Type B pancreatic cell (in vitro differentiated cells): ENCODE data around the gene HMG20A. TPM values are rescaled to one million over a fixed set of nuclear protein-coding genes. Genes with fewer than 3 reads are reported as not detected.
A peak's percentile ranks its signal among the peaks of the same experiment; 100 is the strongest.

Experiments
- DNase-seq: peaks from one replicate; pipeline ENCODE4 v3.0.0; 2021; ENCODE audit warnings: mixed read lengths; ENCODE audit not compliant: unreplicated experiment; ENCODE audit errors: extremely low spot score
- H3K27ac Mint-ChIP-seq: 2 replicates; pipeline ENCODE4 v1.8.0; 2021; ENCODE audit warnings: mild to moderate bottlenecking, mixed read lengths
- H3K27me3 Mint-ChIP-seq: 2 replicates; pipeline ENCODE4 v1.8.0; 2021; ENCODE audit warnings: mixed read lengths
- H3K36me3 Mint-ChIP-seq: 2 replicates; pipeline ENCODE4 v1.8.0; 2021; ENCODE audit warnings: mixed read lengths
- H3K4me1 Mint-ChIP-seq: one replicate; pipeline ENCODE4 v1.8.0; 2021; ENCODE audit warnings: mixed read lengths; ENCODE audit not compliant: unreplicated experiment
- H3K4me3 Mint-ChIP-seq: 2 replicates; pipeline ENCODE4 v1.8.0; 2021; ENCODE audit warnings: mild to moderate bottlenecking, mixed read lengths
- H3K9me3 Mint-ChIP-seq: 2 replicates; pipeline ENCODE4 v1.8.0; 2021; ENCODE audit warnings: mixed read lengths
- CTCF ChIP-seq: fragments of 200-600 bp; sonication (generic); conservative IDR thresholded peaks from 2 replicates; pipeline ENCODE4 v1.5.0; 2021; ENCODE audit warnings: antibody characterized with exemption, mild to moderate bottlenecking
- total RNA-seq: library from RNA; stranded (reverse); gene quantifications from 2 replicates; pipeline ENCODE4 v1.2.1, GENCODE V29; 2021; ENCODE audit warnings: low replicate concordance

HMG20A gene
- total RNA-seq, 1 donor from 2014 or later = 48.7 TPM

DNA sequence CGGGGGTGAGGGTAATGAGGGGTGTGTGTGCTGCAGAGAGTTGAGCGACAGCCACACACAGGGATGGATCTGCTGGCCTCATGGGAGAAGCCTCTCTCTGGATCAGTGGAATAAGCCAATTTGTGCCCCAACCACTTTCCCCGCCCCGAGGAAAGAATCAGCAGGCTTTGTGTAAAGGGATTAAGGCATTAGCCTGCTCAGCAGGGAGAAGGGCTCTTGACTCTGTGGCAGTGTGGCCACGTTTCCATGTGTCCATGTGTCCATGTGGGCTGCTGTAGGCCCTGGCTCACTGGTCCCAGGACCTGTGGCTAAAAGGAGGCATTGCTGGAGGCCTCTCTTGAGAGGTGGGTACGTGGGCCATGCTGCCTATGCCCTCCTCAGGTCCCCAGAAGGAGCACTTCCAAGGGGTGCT lies 104.7 kb downstream of the HMG20A start:
- no peak overlapping the region for H3K27ac Mint-ChIP-seq
- DNase-seq = no peak
- TF ChIP-seq CTCF = no peak
- no peaks in the 10 kb centered on the region for H3K36me3 Mint-ChIP-seq
- no peaks in the 10 kb centered on the region for H3K9me3 Mint-ChIP-seq
- no peaks in the 10 kb centered on the region for H3K27me3 Mint-ChIP-seq
- H3K4me3 Mint-ChIP-seq = no peak overlapping the region
- peaks cover 18% of the 10 kb centered on the region for H3K4me1 Mint-ChIP-seq

GRCh38 chr15:77525907-77526594 lies 105.4 kb downstream of the HMG20A start:
- no peaks in the 10 kb centered on the region for H3K9me3 Mint-ChIP-seq
- H3K4me1 Mint-ChIP-seq = peaks cover 24% of the 10 kb centered on the region
- DNase-seq = no peak
- peak overlapping the region; percentile 69 for H3K27ac Mint-ChIP-seq
- TF ChIP-seq CTCF = no peak
- H3K4me3 Mint-ChIP-seq = peak overlapping the region; percentile 12
- no peaks in the 10 kb centered on the region for H3K27me3 Mint-ChIP-seq
- no peaks in the 10 kb centered on the region for H3K36me3 Mint-ChIP-seq

DNA sequence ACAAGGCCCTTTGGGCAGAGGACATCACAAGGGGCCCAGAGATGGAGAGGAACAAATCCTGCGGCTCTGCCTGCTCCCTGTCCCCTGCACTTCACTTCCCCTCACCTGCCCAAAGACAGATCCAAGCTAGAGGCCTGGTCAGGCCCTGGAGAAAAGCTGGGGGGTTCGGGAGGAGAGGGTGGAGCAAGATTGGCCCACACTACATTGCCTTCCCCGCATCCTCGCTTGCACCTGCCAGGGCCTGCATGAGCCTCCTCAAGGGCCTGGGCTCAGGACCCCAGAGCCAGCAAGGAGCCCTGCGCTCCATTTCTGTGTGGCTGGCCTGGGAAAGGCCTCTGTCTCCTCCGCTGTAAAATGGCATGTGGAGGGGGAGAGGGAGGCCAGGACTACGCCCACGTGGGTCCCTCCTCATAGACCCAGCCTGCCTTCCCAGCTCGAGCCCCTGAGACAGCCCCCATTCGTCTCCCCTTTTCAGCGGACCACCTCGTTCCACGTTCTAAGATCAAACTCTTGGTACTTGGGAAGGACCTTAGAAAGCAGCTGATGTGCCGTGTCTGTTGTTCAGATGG lies 106.0 kb downstream of the HMG20A start:
- peaks cover 24% of the 10 kb centered on the region for H3K4me1 Mint-ChIP-seq
- peak overlapping the region; percentile 57 for H3K4me3 Mint-ChIP-seq
- no peak for TF ChIP-seq CTCF
- no peaks in the 10 kb centered on the region for H3K27me3 Mint-ChIP-seq
- no peaks in the 10 kb centered on the region for H3K9me3 Mint-ChIP-seq
- no peaks in the 10 kb centered on the region for H3K36me3 Mint-ChIP-seq
- peak overlapping the region; percentile 77 for H3K27ac Mint-ChIP-seq
- no peak for DNase-seq

- no peak for TF ChIP-seq CTCF
- Mint-ChIP-seq H3K4me1 (peaks cover 27% of the 10 kb centered on the region), H3K27me3 (no peaks in the 10 kb centered on the region), H3K9me3 (no peaks in the 10 kb centered on the region), H3K27ac (peak overlapping the region; percentile 77), H3K4me3 (peak overlapping the region; percentile 57), H3K36me3 (no peaks in the 10 kb centered on the region)
- DNase-seq = no peak
Measured at GRCh38 chr15:77527164-77527778, 106.6 kb downstream of the HMG20A start.

GRCh38 chr15:77527831-77528231 lies 107.1 kb downstream of the HMG20A start:
- no peak for TF ChIP-seq CTCF
- Mint-ChIP-seq H3K27me3 (no peaks in the 10 kb centered on the region), H3K9me3 (no peaks in the 10 kb centered on the region), H3K4me3 (no peak overlapping the region), H3K27ac (no peak overlapping the region), H3K4me1 (peaks cover 27% of the 10 kb centered on the region), H3K36me3 (no peaks in the 10 kb centered on the region)
- DNase-seq = no peak
